ENCODE data around the gene MCTP1.

MCTP1 gene

DNA sequence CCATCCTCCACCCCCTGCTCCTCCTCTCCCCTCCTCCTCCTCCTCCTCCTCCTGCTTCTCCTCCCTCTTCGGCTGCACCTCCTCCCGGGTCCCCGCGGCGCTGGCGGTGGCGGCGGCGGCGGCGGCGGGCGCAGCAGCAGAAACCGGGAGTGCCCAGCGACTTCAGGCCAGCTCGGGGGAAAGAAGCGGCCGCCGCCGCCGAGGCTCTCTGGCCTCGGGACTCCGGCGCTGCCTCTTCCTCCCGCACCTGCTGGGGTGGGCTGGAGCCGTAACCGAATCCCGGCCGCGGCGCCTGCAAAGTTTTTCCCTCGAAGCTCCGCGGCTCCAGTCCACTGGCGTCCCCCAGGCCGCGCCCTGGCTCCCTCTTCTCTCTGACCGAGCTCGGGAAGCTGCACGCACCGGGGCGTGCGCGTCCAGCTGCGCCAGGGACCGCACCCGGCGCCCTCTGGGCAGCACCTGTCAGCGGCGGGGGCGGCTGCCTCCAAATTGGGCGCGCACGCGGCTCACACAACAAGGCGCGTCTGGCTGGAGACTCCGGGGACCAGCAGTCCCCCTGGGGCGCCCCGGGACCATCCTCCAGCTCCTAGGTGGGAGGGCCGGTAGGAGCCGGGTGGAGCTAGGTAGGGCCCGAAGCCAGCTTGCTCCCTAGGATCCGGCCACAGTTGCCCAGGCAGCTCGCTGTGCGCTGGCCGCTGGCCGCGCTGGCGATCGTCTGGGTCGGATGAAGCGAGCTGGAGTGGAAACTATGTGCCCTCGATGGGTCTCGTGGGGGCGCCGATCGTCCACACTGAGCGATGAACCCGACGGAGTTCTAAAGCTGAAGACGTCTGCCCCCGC is at the start of gene MCTP1:
Gene MCTP1, minus strand, starts transcription at position 523 of the 837 bp plus-strand sequence.
- peak; percentile 51 for DNase-seq (ENCODE audit: low spot score)
- in situ Hi-C loops (cut with MboI; ENCODE audit: low pct_unique_long_range_greater_than_20kb, low sequenced_read_pairs, unreplicated experiment), result no loop called here
- no peak for TF ChIP-seq CTCF (IDR thresholded peaks at IDR 0.05; ENCODE audit: extremely low read depth, insufficient read depth, missing control alignments)

DNA sequence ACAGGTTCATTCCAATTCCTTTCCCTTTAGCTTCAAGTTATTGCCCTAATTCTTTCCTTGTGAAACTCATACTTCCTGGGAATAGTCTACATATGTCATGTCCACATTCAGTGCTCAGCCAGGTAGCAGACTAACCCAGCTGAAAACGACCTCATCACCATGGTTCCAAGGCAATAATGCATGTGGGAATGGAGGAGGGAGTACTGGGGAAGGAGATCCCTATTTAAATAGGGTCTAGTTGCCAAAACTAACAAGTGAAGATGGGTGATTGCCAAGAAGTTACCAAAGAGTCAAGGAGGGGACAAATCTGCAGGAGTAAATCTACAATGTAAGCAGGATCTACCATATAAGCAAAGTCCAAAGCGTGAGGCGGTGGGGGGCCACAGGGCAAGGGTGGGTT is 47.3 kb upstream of the MCTP1 start:
- no peak for DNase-seq (ENCODE audit: low spot score)
- in situ Hi-C loops (cut with MboI; ENCODE audit: low pct_unique_long_range_greater_than_20kb, low sequenced_read_pairs, unreplicated experiment), result no loop called here

GRCh38 chr5:95331358-95331757 is 46.5 kb upstream of the MCTP1 start:
- in situ Hi-C loops (cut with MboI; ENCODE audit: low pct_unique_long_range_greater_than_20kb, low sequenced_read_pairs, unreplicated experiment), result no loop called here
- no peak for TF ChIP-seq CTCF (IDR thresholded peaks at IDR 0.05; ENCODE audit: extremely low read depth, insufficient read depth, missing control alignments)
- DNase-seq (ENCODE audit: low spot score), result no peak

More for the DNA sequence above, 47.3 kb upstream of the MCTP1 start:
- TF ChIP-seq CTCF (IDR thresholded peaks at IDR 0.05; ENCODE audit: extremely low read depth, insufficient read depth, missing control alignments), result no peak

- no peak for DNase-seq (ENCODE audit: low spot score)
- no peak for TF ChIP-seq CTCF (IDR thresholded peaks at IDR 0.05; ENCODE audit: extremely low read depth, insufficient read depth, missing control alignments)
- in situ Hi-C loops (cut with MboI; ENCODE audit: low pct_unique_long_range_greater_than_20kb, low sequenced_read_pairs, unreplicated experiment), result no loop called here
Observed at GRCh38 chr5:95327211-95327610, 42.3 kb upstream of the MCTP1 start.

DNA sequence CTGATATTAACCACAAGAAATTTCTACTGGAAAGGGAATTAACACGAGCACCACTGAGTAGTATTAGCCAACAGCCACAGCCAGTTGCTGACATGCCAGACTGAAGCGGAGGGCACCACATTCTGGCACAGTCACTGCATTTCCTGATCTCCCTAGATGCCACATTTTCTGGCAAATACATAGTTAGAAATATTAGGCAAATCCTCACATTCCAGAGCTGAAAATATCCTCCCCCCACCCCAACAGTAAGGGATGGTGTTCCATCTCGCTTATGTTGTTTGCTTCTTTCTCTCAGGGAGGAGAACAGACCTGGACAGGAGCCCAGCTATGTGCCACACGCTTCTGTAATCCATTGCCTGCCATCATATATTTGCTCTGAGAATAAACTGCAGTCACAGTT is 32.8 kb upstream of the MCTP1 start:
- in situ Hi-C loops (cut with MboI; ENCODE audit: low pct_unique_long_range_greater_than_20kb, low sequenced_read_pairs, unreplicated experiment), result no loop called here
- DNase-seq (ENCODE audit: low spot score), result no peak
- no peak for TF ChIP-seq CTCF (IDR thresholded peaks at IDR 0.05; ENCODE audit: extremely low read depth, insufficient read depth, missing control alignments)

DNA sequence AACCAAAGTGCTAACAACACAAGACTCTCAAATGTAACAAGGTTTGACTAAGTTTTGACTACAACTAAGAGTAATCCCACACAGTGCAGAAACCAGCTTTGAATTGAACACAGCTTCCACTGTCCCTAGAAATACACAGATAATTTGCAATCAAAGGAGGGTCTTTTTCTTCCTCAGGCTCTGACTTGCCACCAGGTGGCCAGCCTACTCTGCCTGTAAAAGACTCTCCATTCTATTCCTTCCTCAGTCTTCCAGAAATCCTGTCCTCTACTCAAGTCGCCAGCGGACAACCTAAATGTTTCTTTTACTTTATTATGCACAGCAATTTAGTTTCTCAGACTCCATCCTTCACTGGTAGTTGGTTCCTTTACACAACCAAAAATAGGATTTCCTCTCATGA is 32.2 kb upstream of the MCTP1 start:
- TF ChIP-seq CTCF (IDR thresholded peaks at IDR 0.05; ENCODE audit: extremely low read depth, insufficient read depth, missing control alignments), result no peak
- in situ Hi-C loops (cut with MboI; ENCODE audit: low pct_unique_long_range_greater_than_20kb, low sequenced_read_pairs, unreplicated experiment), result no loop called here
- no peak for DNase-seq (ENCODE audit: low spot score)
